ENCODE data around the gene RUBCNL.
A peak's percentile ranks its signal among the peaks of the same experiment; 100 is the strongest.
"Not testable (repeated sequence)": the region's sequence is repeated elsewhere in the genome, so short reads cannot be mapped to it uniquely, and the experiment has no call there.

The RUBCNL gene, protein sequence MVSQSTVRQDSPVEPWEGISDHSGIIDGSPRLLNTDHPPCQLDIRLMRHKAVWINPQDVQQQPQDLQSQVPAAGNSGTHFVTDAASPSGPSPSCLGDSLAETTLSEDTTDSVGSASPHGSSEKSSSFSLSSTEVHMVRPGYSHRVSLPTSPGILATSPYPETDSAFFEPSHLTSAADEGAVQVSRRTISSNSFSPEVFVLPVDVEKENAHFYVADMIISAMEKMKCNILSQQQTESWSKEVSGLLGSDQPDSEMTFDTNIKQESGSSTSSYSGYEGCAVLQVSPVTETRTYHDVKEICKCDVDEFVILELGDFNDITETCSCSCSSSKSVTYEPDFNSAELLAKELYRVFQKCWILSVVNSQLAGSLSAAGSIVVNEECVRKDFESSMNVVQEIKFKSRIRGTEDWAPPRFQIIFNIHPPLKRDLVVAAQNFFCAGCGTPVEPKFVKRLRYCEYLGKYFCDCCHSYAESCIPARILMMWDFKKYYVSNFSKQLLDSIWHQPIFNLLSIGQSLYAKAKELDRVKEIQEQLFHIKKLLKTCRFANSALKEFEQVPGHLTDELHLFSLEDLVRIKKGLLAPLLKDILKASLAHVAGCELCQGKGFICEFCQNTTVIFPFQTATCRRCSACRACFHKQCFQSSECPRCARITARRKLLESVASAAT

DNA sequence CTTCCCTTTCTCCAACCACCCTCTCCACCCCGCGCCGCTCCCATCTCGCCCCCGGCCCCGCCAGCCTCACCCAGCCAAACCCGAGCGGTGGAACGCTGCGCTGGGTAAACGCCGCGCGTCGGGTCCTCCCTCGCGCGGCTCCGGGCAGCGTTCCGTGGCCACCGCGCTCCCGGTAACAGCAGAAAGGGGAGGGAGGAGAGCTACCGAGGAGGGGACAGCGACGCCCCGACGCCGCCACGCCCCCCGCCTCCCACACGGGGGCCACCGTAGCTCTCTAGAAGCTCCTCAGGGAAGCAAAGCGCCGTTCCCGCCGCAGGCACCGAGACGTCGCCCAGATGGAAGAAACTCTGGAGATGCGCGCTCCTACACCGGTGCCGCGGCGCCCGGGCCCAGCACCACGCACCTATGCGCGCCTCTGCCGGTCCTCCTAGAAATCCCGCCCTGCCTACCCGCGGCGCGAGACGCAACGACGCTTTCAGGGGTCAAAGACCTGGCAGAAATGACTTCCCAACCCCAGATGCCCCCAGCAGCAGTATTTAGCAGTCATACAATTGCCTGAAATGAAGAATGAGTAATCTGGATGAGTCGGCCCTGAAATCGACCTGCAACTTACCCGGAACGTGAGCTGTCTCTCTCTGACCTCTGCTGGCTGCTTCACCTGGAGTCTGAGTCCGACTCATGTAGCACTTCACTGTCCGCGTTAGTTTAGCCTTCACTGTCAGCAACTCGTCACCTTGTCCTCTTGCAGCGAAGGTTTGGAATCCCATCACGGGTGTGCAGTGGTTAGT, at the start of gene RUBCNL:
TSS of gene RUBCNL (minus strand) at position 189 of the 788 bp plus-strand sequence. CDS start 14,777 bp downstream, outside the sequence.
- peak; percentile 47 for DNase-seq

DNA sequence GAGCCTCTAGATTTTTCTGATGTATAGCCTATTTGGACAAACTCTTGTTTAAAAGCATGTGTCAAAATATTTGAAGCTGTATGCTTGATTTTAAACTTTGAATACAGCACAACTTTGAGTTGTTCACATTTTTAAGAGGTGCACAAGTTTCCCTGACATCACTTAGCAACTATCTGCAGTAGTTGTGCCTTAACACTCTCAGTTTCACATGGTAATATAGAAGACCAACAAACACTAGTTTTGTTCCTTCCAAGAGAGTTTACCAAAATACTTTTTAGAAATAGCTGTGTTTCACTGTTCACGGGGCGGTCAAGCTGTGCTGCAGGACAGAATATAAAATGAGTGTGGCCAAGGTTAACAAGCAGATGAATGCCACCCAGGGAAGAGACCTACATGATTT, 42.5 kb upstream of the RUBCNL start:
- DNase-seq, result not testable (repeated sequence)

DNA sequence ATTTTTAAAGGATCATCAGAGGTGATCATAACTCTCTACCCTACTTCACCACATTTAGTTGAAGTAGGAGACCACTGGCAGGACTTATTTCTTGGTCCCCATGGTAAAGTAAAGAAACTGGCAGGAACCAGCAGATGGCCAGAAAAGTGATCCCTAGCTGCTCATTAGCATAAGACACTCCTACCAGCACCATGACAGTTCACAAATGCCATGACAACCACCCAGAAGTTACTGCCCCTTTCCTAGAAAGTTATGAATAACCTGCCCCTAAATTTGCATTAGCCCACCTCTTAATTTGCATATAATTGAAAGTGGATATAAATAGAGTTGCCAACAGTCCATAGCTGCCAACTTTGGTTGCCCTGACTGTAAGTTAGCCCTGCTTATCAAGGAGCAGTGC, 18.4 kb upstream of the RUBCNL start:
- no peak for DNase-seq

DNA sequence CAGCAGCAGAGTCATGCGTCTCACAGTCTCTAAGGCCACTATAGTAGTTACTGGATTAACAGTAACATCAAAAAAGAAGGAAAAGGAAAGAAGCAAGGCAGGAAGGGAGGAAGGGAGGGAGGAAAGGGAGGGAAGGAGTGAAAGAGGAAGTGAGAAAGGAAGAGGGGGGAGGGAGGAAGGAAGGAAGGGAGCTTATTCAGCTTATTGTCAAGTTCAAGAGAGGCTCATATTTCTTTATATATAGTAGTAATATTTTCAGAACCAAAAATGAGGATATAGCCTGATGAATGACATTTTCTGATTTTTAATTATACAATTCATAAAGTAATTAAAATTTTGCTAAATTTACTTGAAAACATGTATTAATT, 17.7 kb upstream of the RUBCNL start:
- no peak for DNase-seq

DNA sequence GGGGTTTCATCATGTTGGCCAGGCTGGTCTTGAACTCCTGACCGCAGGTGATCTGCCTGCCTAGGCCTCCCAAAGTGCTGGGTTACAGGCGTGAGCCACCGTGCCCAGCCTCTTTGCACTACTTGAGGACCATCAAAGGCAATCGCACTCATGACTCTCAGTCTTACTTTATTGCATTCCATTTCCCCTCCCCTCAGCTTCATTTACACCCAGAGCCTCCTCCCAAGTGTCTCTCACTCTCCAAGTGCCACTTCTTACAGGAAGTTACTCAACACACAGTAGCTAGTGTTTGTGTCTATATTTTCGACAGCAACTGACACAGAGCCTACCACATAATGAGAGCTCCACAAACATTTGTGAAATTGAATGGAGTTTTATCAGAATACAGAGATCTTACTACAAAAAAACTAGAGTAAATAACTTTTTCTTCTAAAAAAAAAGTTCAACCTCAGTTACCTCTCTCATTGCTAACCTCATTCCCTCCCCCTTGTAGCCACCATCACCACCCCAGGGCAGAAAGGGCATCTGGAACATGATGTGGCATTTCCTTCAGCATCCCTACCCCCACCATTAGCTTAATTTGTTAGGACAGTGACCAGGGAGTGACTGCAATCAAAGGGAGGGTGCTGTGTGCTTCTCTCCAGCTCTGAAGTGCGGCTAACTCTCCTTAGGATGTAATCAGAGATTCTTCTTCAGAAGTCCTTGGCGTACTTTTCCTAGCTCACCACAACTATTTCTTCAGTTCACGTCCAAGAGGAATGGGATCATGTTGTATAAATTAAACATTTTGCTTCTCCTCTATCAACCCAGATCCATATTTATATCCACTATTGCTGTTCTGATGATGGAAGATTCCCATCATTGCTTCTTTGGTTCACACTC, 17.0 kb upstream of the RUBCNL start:
- DNase-seq, result no peak

DNA sequence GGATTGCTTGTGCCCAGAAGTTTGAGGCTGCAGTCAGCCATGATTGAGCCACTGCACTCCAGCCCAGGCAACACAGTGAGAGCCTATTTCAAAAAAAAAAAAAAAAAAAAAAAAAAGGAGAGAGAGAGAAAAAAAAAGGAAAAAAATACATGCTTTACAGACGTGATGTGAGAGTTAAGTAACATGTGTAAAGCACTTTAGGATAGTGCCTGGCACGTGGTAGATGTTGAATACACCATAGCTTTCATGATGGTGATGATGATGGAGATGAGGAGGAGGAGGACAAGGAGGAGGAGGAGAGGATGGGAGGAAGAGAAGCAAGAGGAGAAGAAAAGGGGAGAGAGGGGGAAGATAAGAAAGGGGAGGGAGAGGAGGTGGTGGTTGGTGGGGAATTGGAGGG, 15.1 kb upstream of the RUBCNL start:
- no peak for DNase-seq

DNA sequence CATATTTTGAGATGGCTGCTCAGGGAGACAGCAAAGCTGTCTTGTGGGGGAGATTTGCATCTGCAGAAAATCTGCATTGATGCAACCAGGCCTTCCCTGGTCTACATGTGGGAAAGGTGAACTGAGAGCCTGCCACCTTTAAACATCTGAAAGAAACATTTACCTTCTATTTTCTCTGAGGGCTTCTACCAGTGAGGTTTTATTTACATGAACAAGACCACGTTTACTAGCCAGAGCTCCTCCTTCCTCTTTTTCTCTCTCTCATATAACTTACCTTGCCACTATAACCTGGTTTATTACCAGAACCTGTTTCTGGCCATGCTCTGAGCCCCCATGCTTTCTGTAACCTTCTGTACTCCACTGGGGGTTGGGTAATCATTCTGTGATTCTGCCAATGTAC, 14.4 kb upstream of the RUBCNL start:
- DNase-seq, result no peak

DNA sequence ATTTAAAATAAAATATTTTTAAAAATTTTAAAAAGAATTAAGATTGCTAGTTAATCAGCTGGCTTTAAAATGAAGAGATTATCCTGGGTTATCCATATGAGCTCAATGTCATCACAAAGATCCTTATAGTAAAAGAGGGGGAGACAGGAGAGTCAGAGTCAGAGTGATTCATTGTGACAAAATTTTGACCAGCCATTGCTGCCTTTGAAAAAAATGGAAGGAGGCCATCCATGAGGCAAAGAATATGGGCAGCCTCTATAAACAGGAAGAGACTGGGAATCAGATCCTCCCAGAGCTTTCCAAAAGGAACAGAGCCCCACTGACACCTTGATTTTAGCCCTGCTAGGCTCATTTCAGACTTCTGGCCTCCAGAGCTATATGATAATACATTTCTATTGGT, 9.3 kb upstream of the RUBCNL start:
- no peak for DNase-seq

DNA sequence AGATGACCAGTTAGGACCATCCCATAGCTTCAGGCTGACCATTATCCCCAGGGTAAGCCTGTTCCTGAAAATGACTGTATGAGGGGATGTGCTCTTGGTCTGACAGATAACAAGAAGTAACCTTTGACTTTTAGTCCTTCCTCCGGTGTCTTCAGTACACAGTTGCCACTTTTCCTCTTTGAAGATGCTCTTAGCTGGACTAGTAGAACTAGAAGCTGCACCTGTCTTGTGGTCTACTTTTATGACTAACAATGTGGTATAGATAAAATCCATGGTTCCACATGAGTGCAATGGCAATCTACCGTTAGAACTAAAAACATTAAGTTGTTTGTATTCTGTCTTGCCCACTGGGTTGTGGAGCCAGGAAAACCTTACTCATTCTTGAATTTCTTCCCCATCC, 5.9 kb upstream of the RUBCNL start:
- DNase-seq, result no peak

DNA sequence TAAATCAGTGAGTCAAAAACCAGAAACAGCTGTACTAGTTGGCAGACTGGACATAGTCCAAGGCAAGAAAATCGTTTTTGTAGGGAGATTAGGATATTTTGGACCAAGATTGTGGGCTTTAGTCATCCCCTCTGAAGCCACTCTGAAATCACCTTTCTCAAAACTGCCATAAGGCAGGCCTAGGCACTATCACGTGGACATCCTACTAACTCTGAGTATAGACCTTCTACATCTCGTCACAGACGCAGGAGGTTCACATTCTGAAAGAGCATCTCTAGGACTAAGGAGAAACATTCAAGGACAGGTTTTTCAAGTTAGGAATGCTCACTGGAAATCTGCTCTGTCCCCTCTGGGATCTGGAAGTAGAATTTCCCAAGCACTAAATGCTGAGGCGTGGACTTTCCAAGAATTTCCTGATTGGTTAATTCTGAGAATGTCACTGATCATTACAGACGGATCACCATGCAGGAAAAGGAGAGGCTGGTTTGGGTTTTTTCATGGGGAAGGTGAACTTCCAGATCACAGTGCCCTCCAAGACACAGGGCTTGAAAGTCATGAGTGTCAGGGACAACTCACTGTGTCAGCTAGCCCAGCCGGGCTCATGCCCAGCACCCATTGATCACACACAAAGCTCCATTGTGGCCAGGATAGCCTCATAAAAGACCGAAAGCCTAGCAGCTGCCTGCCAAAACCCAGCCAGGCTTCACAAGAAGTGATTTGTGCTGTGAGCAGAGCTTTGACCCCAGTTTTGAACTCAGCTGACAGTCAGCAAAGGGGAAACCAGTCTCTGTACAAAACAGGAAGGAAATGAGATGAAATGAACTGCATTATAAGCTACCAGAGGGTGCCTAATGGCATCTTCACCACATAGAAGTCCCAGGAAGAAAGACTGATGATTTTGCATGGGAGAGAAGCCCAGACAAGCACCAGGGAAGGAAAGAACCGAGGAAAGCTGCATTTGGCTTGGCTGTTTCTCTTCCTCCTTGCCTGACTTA, 2.7 kb upstream of the RUBCNL start:
- DNase-seq, result no peak

DNA sequence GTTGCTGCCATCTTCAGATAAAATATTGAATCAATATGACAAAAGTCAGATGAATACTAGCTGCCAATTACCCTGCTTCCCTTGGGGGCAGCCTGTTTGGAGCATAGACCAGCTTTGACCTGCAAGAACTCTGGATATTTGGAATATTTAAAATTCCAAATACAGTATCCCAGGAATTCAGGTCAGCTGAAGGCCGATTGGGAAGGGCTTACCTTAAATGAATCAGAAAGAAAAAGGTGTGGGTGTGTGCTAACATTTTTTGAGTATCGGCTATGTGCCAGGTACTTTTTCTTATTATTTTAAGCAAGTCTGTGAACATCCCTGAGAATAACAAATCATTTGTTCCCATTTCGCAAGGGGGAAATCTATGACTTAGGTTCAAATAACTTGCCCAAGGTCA, 1.8 kb upstream of the RUBCNL start:
- DNase-seq, result no peak

DNA sequence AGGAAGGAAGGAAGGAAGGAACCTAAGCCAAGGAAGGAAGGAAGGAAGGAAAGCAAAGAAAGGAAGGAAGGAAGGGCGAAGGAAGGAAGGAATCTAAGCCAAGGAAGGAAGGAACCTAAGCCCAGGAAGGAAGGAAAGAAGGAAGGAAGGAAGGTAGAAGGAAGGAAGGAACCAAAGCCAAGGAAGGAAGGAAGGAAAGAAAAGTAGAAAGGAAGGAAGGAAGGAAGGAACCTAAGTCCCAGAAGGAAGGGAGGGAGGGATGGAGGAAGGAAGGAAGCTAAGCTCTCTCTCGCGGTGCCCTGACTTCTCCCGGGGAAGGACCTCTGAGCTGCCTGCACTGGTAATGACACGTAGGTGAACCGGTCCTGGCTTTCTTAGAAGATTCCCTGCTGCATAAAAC, 1.3 kb upstream of the RUBCNL start:
- no peak for DNase-seq

DNA sequence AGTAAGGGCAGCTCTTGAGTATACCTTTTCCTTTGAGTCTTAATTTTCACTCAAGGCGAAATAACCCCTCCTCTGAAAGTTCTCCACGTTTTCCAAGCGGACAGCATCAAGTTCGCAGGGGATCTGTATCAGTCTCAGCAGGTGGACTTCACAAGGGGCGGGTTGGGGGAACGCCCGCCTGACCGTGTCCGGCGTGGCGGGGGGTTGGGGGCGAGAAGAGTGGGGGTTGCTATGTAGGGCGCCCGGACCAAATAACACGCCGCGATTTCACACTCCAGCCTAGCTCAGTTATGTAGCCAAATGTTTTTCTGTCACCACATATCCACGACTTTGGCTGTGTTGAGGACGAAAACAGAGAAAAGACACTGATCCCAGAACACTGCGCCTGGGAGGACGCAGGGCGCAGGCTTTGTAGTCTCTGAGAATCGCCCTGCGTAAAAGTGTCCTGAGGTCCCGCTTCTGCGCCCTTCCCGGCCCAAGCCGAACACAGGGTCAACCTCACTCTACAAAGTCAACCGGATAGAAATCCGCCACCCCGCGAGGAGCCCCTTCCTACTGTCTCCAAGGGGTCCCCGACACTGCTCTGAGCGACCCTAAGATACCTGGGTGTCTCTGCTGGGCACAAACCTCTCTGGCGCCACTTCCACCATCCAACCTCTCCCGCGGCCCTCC, 524 bp downstream of the RUBCNL start:
- DNase-seq, result no peak

DNA sequence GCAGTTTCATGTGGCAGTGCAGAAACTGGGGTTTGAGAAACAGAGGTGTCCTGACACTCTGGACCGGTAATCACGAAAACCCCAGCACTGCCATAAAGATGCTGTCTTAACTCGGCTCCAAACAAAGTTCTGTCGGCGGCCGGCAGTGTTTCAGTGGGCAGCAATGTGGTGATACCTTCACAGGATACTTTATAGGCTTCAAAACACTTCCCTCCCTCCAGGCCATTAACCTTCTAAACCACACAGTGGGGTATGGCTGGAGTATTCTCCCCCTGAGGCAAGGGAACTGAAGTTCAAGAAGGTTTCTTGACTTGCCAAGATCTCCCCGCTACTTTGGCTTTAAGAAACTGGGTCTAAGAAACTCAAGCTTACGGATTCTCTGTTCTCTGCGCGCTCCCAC, 1.1 kb downstream of the RUBCNL start:
- DNase-seq, result no peak

DNA sequence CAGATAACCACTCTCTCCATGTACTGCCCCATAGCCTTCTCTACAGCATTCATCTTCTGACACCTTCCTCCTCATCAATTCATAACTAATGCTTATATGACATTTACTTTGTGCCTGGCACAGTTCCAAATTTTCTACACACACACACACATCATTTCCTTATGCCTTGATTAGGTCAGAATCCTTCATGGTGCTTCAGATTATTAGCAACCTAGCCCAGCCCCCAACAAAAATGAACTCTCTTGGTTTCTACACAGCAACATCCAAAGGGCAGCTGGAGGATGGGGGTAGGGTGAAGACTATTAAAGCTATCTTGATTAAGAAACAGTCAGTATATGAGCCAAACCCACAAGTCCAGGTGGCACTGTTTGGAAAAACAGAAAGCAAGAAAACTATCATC, 3.7 kb downstream of the RUBCNL start:
- DNase-seq, result no peak

DNA sequence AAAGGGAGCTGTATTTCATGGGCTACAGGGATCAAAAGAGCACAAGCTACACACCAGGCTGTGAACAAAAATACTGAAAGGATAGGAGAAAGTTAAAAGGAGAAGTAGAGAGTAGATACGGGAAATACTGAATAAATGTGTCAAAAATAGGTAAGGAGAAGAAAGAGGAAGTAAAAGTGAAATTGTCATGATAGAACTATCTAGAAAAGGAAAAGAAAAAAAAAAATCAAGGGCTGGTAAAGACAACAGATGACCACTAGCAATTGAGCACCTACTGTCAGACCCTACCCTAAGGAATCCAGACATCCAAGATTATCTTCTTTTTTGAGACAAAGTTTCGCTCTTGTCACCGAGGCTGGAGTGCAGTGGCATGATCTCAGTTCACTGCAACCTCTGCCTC, 4.8 kb downstream of the RUBCNL start:
- no peak for DNase-seq

DNA sequence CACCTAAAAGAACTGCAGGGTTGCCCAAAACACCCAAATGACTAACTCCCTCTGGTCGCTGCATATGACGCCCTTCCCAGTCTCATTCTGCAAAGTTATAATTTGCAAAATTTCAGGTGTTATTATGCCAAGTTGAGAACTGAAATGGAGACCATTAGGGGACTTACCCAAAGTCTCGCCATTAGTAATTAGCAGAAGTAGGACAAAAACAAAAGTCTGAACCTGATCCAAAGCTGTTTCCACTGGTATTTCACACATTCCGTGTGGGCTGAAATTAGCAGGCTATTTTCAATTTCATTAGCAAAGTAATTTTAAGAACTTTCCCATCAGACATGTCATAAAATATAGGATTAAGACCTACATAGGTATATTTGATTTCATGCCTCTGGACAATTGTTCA, 6.8 kb downstream of the RUBCNL start:
- no peak for DNase-seq

DNA sequence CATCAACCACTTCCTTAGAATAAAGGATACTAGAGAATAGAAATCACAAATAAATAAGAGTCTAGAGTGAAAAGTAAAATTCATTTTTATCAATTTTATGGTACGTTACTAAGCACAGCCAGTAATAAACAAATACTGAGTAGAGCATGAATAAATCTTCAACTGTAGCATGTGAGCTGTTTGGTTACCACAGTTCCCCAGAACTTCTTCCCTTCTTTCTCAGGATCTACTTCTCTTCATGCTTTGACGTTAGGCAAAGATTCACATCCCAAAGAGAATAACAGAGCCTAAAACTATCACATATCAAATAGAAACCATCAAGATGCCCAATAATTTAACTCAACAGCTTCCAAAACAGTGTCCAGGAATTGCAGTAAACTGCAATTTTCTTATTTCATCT, 7.4 kb downstream of the RUBCNL start:
- DNase-seq, result no peak

DNA sequence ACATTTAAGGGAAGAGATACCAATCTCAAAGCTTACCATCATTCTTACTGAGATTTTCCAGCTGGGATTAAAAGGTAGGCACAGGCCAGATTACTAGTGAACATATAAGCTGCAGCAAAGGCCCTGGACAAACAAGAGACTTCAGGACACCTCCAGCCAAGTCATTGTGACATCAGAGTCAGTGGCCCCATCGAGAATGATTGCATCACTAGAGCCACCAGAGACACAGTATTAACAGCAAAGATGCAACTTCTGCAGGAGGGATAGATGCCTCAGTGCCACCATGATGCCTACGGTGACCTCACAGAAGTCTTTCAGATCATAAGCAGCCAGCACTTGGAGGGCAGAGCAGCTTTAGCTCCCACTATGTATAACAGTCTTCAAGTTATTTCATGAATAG, 8.6 kb downstream of the RUBCNL start:
- DNase-seq, result no peak

DNA sequence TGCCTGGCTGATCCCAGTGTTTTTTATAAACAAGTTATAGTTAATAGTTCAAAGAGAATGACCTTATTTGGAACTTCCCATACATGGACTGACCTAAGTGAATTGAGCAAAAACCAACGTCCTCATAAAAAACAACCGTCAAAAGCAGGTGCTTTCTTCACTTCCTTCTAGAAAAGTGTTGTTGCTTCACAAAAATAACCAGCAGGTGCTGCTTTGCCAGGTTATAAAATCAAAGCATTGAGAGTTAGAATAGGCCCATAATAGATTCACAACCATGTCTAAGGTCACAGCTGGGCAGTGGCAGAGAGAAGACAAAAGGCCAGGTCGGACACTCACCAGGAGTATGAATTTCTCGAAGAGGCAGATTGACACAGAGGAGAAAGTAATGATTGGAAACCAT, 9.5 kb downstream of the RUBCNL start:
- DNase-seq, result no peak

DNA sequence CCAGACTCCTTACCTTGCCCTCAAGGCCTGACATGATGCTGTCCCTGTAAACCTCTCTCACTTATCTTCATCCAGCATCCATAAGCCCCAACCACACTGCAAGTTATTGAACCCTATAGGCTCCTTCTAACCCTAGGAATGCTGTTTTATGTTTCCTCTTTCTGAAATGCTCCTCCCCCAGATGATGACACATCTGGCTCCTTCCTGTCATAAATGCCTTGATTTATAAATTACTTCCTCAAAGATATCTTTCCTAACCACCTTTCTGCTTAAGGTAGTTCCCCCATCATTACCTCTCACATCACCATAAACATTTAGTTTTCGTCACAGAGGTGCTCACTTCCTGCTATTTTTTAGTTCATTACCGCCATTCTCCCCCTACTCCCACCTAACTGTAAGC, 12.3 kb downstream of the RUBCNL start:
- DNase-seq, result no peak
